ENCODE results near the gene FAM187B. TPM values are rescaled to one million over a fixed set of nuclear protein-coding genes. Genes with fewer than 3 reads are reported as not detected.

FAM187B gene
- total RNA-seq, 2 donors from 2014 or later, result not detected

DNA sequence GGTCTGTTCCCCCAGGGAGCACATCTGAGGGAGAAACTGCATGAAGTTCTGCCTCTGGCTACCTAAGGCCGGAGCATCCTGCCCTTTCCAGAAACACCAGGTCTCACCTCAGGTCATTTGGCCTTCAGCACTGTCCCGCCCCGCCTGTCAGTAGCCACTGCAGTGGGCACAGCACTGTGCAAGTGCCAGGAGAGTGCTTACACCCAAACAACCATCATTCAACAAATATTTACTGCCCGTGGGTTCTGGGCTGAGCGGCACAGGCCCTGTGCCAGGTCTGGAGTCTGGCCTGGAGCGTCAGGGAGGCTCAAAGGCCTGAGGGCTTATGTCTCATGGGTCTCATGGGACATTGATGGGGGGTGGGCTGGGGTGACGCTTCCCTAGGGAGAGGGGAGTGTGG, 43.0 kb upstream of the FAM187B start:
- no peak overlapping the region for H3K4me3 ChIP-seq (ENCODE audit: low read length)
- peaks cover 55% of the 10 kb centered on the region for H3K36me3 ChIP-seq (ENCODE audit: control insufficient read depth, insufficient read depth, low read length)
- Mint-ChIP-seq H3K27ac (no peak overlapping the region), H3K9me3 (no peaks in the 10 kb centered on the region), H3K27me3 (ENCODE audit: insufficient read depth) (no peaks in the 10 kb centered on the region), H3K4me1 (peaks cover 4% of the 10 kb centered on the region), H3K36me3 (ENCODE audit: low read depth) (peaks cover 57% of the 10 kb centered on the region), H3K4me3 (no peak overlapping the region)
- H3K9ac ChIP-seq (ENCODE audit: extremely low read depth, low read length, poor library complexity, severe bottlenecking), result no peak overlapping the region
- WGBS, 2 experiments (ENCODE audit: insufficient coverage in 1 of 2, insufficient read length in 1 of 2), result 92 to 94% methylated on average over 5 to 7 of the region's 7 CpGs
- H3K27me3 ChIP-seq (ENCODE audit: control insufficient read depth, insufficient read depth, low read length, poor library complexity, severe bottlenecking), result no peaks in the 10 kb centered on the region
- H3K27ac ChIP-seq (ENCODE audit: low read depth, low read length), result no peak overlapping the region
- no peaks in the 10 kb centered on the region for H3K9me3 ChIP-seq (ENCODE audit: control insufficient read depth, low read length)
- no peaks in the 10 kb centered on the region for H3K4me1 ChIP-seq (ENCODE audit: control insufficient read depth, insufficient read depth, low read length)
- TF ChIP-seq, protein P1, sequence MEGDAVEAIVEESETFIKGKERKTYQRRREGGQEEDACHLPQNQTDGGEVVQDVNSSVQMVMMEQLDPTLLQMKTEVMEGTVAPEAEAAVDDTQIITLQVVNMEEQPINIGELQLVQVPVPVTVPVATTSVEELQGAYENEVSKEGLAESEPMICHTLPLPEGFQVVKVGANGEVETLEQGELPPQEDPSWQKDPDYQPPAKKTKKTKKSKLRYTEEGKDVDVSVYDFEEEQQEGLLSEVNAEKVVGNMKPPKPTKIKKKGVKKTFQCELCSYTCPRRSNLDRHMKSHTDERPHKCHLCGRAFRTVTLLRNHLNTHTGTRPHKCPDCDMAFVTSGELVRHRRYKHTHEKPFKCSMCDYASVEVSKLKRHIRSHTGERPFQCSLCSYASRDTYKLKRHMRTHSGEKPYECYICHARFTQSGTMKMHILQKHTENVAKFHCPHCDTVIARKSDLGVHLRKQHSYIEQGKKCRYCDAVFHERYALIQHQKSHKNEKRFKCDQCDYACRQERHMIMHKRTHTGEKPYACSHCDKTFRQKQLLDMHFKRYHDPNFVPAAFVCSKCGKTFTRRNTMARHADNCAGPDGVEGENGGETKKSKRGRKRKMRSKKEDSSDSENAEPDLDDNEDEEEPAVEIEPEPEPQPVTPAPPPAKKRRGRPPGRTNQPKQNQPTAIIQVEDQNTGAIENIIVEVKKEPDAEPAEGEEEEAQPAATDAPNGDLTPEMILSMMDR (conservative IDR thresholded peaks at IDR 0.05), result no peak
- no peak for DNase-seq

DNA sequence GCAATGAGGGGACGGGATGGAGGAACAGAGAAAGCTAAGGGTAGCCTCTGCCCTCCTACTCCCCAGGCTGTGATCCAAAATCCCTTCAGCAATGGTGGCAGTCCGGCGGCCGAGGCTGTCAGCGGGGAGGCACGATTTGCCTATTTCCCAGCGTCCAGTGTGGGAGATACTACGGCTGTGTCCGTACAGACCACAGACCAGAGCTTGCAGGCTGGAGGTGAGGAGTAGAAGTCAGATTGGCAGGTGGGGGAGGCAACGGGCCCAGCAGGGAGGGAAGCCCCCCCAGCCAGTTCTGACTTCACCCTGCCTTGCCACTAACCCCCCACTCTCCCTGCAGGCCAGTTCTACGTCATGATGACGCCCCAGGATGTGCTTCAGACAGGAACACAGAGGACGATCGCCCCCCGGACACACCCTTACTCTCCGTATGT, 41.9 kb upstream of the FAM187B start:
- Histone ChIP-seq H3K9ac (ENCODE audit: extremely low read depth, low read length, poor library complexity, severe bottlenecking) (peak overlapping the region; percentile 15), H3K27me3 (ENCODE audit: control insufficient read depth, insufficient read depth, low read length, poor library complexity, severe bottlenecking) (no peaks in the 10 kb centered on the region), H3K36me3 (ENCODE audit: control insufficient read depth, insufficient read depth, low read length) (peaks cover 60% of the 10 kb centered on the region), H3K4me1 (ENCODE audit: control insufficient read depth, insufficient read depth, low read length) (no peaks in the 10 kb centered on the region), H3K27ac (ENCODE audit: low read depth, low read length) (no peak overlapping the region), H3K4me3 (ENCODE audit: low read length) (peak overlapping the region; percentile 77), H3K9me3 (ENCODE audit: control insufficient read depth, low read length) (no peaks in the 10 kb centered on the region)
- Mint-ChIP-seq H3K4me1 (peaks cover 12% of the 10 kb centered on the region), H3K4me3 (peak overlapping the region; percentile 75), H3K27ac (no peak overlapping the region), H3K27me3 (ENCODE audit: insufficient read depth) (no peaks in the 10 kb centered on the region), H3K9me3 (no peaks in the 10 kb centered on the region), H3K36me3 (ENCODE audit: low read depth) (peaks cover 60% of the 10 kb centered on the region)
- DNase-seq, result no peak
- TF ChIP-seq, protein P1 (conservative IDR thresholded peaks at IDR 0.05), result no peak
- WGBS, 2 experiments (ENCODE audit: insufficient coverage in 1 of 2, insufficient read length in 1 of 2), result 93 to 97% methylated on average over 11 to 16 of the region's 16 CpGs

GRCh38 chr19:35269438-35270117, 41.0 kb upstream of the FAM187B start:
- Histone ChIP-seq H3K4me3 (ENCODE audit: low read length) (peak overlapping the region; percentile 77), H3K9me3 (ENCODE audit: control insufficient read depth, low read length) (no peaks in the 10 kb centered on the region), H3K9ac (ENCODE audit: extremely low read depth, low read length, poor library complexity, severe bottlenecking) (peak overlapping the region; percentile 38), H3K4me1 (ENCODE audit: control insufficient read depth, insufficient read depth, low read length) (no peaks in the 10 kb centered on the region), H3K27ac (ENCODE audit: low read depth, low read length) (peak overlapping the region; percentile 53), H3K36me3 (ENCODE audit: control insufficient read depth, insufficient read depth, low read length) (peaks cover 62% of the 10 kb centered on the region), H3K27me3 (ENCODE audit: control insufficient read depth, insufficient read depth, low read length, poor library complexity, severe bottlenecking) (no peaks in the 10 kb centered on the region)
- Mint-ChIP-seq H3K36me3 (ENCODE audit: low read depth) (peaks cover 59% of the 10 kb centered on the region), H3K4me3 (peak overlapping the region; percentile 75), H3K27ac (no peak overlapping the region), H3K4me1 (peaks cover 12% of the 10 kb centered on the region), H3K9me3 (no peaks in the 10 kb centered on the region), H3K27me3 (ENCODE audit: insufficient read depth) (no peaks in the 10 kb centered on the region)
- DNase-seq, result peak; percentile 97
- TF ChIP-seq, protein P1 (conservative IDR thresholded peaks at IDR 0.05), result peak; percentile 99
- WGBS, 2 experiments (ENCODE audit: insufficient coverage in 1 of 2, insufficient read length in 1 of 2), result 3 to 5% methylated on average over 32 to 66 of the region's 66 CpGs
